IMR-90 (cell line): ENCODE measurements around the gene RBM7. TPM values are rescaled to one million over a fixed set of nuclear protein-coding genes. Genes with fewer than 3 reads are reported as not detected.

Experiments used
- ATAC-seq: fragments of 200-7000 bp; cut with Tn5 transposase; 2 replicates; pipeline ENCODE4 v1.9.1; 2020; ENCODE audit warnings: low read depth, mild to moderate bottlenecking, moderate library complexity
- BruUV-seq: library from RNA; stranded (reverse); fragments of 400-500 nt; replicated peaks from 2 replicates; lab custom pipeline; 2021; lab: Mats Ljungman, UMichigan
- CTCF ChIA-PET: fragments of 300-600 bp; formaldehyde crosslinking; extraction: SDS; loops from one replicate; lab custom pipeline; 2021; ENCODE audit warnings: antibody characterized with exemption; lab: Yijun Ruan, JAX
- POLR2A ChIA-PET: fragments of 300-600 bp; sonication (Branson Sonifier 250); formaldehyde crosslinking; loops from one replicate; lab custom pipeline; 2022; ENCODE audit warnings: antibody characterized with exemption; ENCODE audit not compliant: unreplicated experiment; lab: Charles Lee
- DNase-seq: peaks from one replicate; pipeline ENCODE4 v3.0.0; 2013
- H2AFZ ChIP-seq: replicated peaks from 2 replicates; pipeline ENCODE3; 2013; ENCODE audit warnings: low read length, mild to moderate bottlenecking; ENCODE audit not compliant: poor library complexity
- H2AK5ac ChIP-seq: 2 replicates; pipeline ENCODE4 v1.6.1; 2013; ENCODE audit warnings: low read depth, low read length, inconsistent platforms
- H2AK9ac ChIP-seq: replicated peaks from 2 replicates; pipeline ENCODE3; 2013; ENCODE audit warnings: mild to moderate bottlenecking, low read depth, low read length, moderate library complexity; ENCODE audit not compliant: poor library complexity
- H2BK120ac ChIP-seq: 2 replicates; pipeline ENCODE4 v1.6.1; 2013; ENCODE audit warnings: low read depth, low read length, inconsistent platforms
- H2BK15ac ChIP-seq: 3 replicates; pipeline ENCODE4 v1.6.1; 2013; ENCODE audit warnings: low read depth, low read length, inconsistent platforms
- H2BK20ac ChIP-seq: 2 replicates; pipeline ENCODE4 v1.6.1; 2013; ENCODE audit warnings: low read depth, mild to moderate bottlenecking, inconsistent platforms, low read length, moderate library complexity
- H2BK5ac ChIP-seq: 2 replicates; pipeline ENCODE4 v1.6.1; 2013; ENCODE audit warnings: mild to moderate bottlenecking, low read depth, low read length, inconsistent platforms; ENCODE audit not compliant: poor library complexity, severe bottlenecking
- H3K14ac ChIP-seq: replicated peaks from 2 replicates; pipeline ENCODE4 v1.6.1; 2013; ENCODE audit warnings: low read depth, low read length, inconsistent platforms
- H3K18ac ChIP-seq: 2 replicates; pipeline ENCODE4 v1.6.1; 2013; ENCODE audit warnings: low read depth, low read length, control low read depth
- H3K23ac ChIP-seq: 2 replicates; pipeline ENCODE4 v1.6.1; 2013; ENCODE audit warnings: low read depth, low read length, inconsistent platforms
- H3K27ac ChIP-seq: 2 replicates; pipeline ENCODE4 v1.5.1; 2013; ENCODE audit warnings: mild to moderate bottlenecking, control low read depth, low read length; ENCODE audit not compliant: insufficient read depth
- H3K27me3 ChIP-seq: 2 replicates; pipeline ENCODE4 v1.6.1; 2013; ENCODE audit warnings: low read length; ENCODE audit not compliant: control insufficient read depth, insufficient read depth
- H3K36me3 ChIP-seq: 2 replicates; pipeline ENCODE4 v1.6.1; 2013; ENCODE audit warnings: low read length, mixed read lengths; ENCODE audit not compliant: control insufficient read depth, insufficient read depth
- H3K4ac ChIP-seq: 2 replicates; pipeline ENCODE4 v1.6.1; 2013; ENCODE audit warnings: low read depth, low read length, inconsistent platforms
- H3K4me1 ChIP-seq: 2 replicates; pipeline ENCODE4 v1.6.1; 2013; ENCODE audit warnings: low read length, mixed read lengths; ENCODE audit not compliant: control insufficient read depth, insufficient read depth
- H3K4me2 ChIP-seq: 2 replicates; pipeline ENCODE4 v1.6.1; 2013; ENCODE audit warnings: low read depth, mild to moderate bottlenecking, control low read depth, low read length, moderate library complexity
- H3K4me3 ChIP-seq: 2 replicates; pipeline ENCODE4 v1.5.1; 2013; ENCODE audit warnings: low read depth, mild to moderate bottlenecking, control low read depth, low read length, moderate library complexity; ENCODE audit not compliant: insufficient read depth
- H3K56ac ChIP-seq: 2 replicates; pipeline ENCODE4 v1.6.1; 2013; ENCODE audit warnings: low read length, inconsistent platforms; ENCODE audit not compliant: insufficient read depth; ENCODE audit errors: extremely low read depth
- H3K79me1 ChIP-seq, 2 experiments: 2 replicates each; pipeline ENCODE4 v1.6.1; 2013; ENCODE audit warnings: low read length in 2 of 2, inconsistent platforms in 1 of 2, low read depth in 1 of 2
- H3K9ac ChIP-seq: 2 replicates; pipeline ENCODE4 v1.6.1; 2013; ENCODE audit warnings: low read depth, low read length, control low read depth
- H3K9me1 ChIP-seq: 2 replicates; pipeline ENCODE4 v1.6.1; 2013; ENCODE audit warnings: low read length, inconsistent platforms; ENCODE audit not compliant: insufficient read depth
- H3K9me3 ChIP-seq: 2 replicates; pipeline ENCODE4 v1.6.1; 2013; ENCODE audit warnings: low read length; ENCODE audit not compliant: control insufficient read depth, insufficient read depth
- H4K20me1 ChIP-seq: 2 replicates; pipeline ENCODE4 v1.6.1; 2013; ENCODE audit warnings: low read length, inconsistent platforms; ENCODE audit not compliant: insufficient read depth
- H4K5ac ChIP-seq: 2 replicates; pipeline ENCODE4 v1.6.1; 2013; ENCODE audit warnings: mild to moderate bottlenecking, low read depth, low read length, control low read depth
- H4K8ac ChIP-seq, 2 experiments: 2 replicates each; pipeline ENCODE4 v1.6.1; 2013; ENCODE audit warnings: low read depth in 2 of 2, low read length in 2 of 2, control low read depth in 1 of 2, inconsistent platforms in 1 of 2
- H4K91ac ChIP-seq: 2 replicates; pipeline ENCODE4 v1.6.1; 2013; ENCODE audit warnings: low read depth, low read length, inconsistent platforms; ENCODE audit not compliant: insufficient read depth
- BHLHE40 ChIP-seq: fragments of 150-350 bp; IDR thresholded peaks from 2 replicates; pipeline ENCODE4 v1.6.1; 2016; ENCODE audit warnings: mild to moderate bottlenecking, low read depth, low read length
- CEBPB ChIP-seq: IDR thresholded peaks from 2 replicates; pipeline ENCODE4 v1.6.1; 2012; ENCODE audit warnings: low read depth, low read length, improper control_type of control experiment
- CHD1 ChIP-seq: IDR thresholded peaks from 2 replicates; pipeline ENCODE4 v1.6.1; 2012; ENCODE audit warnings: low read depth, low read length, improper control_type of control experiment
- CTCF ChIP-seq: conservative IDR thresholded peaks from 2 replicates; pipeline ENCODE4 v1.5.1; 2012; ENCODE audit warnings: mild to moderate bottlenecking, low read depth, low read length, improper control_type of control experiment
- ELK1 ChIP-seq: fragments of 150-350 bp; IDR thresholded peaks from 2 replicates; pipeline ENCODE4 v1.6.1; 2016; ENCODE audit warnings: low read depth, mild to moderate bottlenecking, low read length, moderate library complexity, borderline replicate concordance
- FOS ChIP-seq: fragments of 150-350 bp; IDR thresholded peaks from 2 replicates; pipeline ENCODE4 v1.6.1; 2016; ENCODE audit warnings: low read depth, low read length
- MAFK ChIP-seq: IDR thresholded peaks from 2 replicates; pipeline ENCODE4 v1.6.1; 2012; ENCODE audit warnings: low read depth, low read length, improper control_type of control experiment
- MAZ ChIP-seq: IDR thresholded peaks from 2 replicates; pipeline ENCODE4 v1.6.1; 2012; ENCODE audit warnings: low read depth, mild to moderate bottlenecking, low read length, improper control_type of control experiment, moderate library complexity, borderline replicate concordance
- MXI1 ChIP-seq: IDR thresholded peaks from 2 replicates; pipeline ENCODE4 v1.6.1; 2012; ENCODE audit warnings: low read depth, mild to moderate bottlenecking, low read length, moderate library complexity, borderline replicate concordance
- NFE2L2 ChIP-seq: fragments of 150-350 bp; IDR thresholded peaks from 2 replicates; pipeline ENCODE4 v1.6.1; 2016; ENCODE audit warnings: low read depth, mild to moderate bottlenecking, low read length
- POLR2A ChIP-seq: IDR thresholded peaks from 2 replicates; pipeline ENCODE4 v1.6.1; 2012; ENCODE audit warnings: mild to moderate bottlenecking, low read depth, low read length
- RAD21 ChIP-seq: IDR thresholded peaks from 2 replicates; pipeline ENCODE4 v1.6.1; 2012; ENCODE audit warnings: low read length, improper control_type of control experiment
- RCOR1 ChIP-seq: IDR thresholded peaks from 2 replicates; pipeline ENCODE4 v1.6.1; 2012; ENCODE audit warnings: mild to moderate bottlenecking, low read length, improper control_type of control experiment; ENCODE audit not compliant: insufficient replicate concordance
- RFX5 ChIP-seq: IDR thresholded peaks from 2 replicates; pipeline ENCODE4 v1.8.0; 2012; ENCODE audit warnings: low read depth, mild to moderate bottlenecking, low read length, moderate library complexity
- SMC3 ChIP-seq: fragments of 150-350 bp; IDR thresholded peaks from 2 replicates; pipeline ENCODE4 v1.6.1; 2016; ENCODE audit warnings: low read depth, mild to moderate bottlenecking, antibody characterized with exemption, low read length, moderate library complexity
- USF2 ChIP-seq: fragments of 150-350 bp; IDR thresholded peaks from 2 replicates; pipeline ENCODE4 v1.6.1; 2017; ENCODE audit warnings: mild to moderate bottlenecking, antibody characterized with exemption, low read length, low read depth
- WGBS, 2 experiments: methylation state at CpG; one replicate each; pipeline versions ENCODE4 v1.1.5 to v1.1.7; 2013; ENCODE audit warnings: missing lambda C conversion rate in 2 of 2; ENCODE audit not compliant: insufficient read length in 1 of 2; ENCODE audit errors: extremely low coverage in 2 of 2; 5-methylcytosine and 5-hydroxymethylcytosine counted together
- dilution Hi-C: fragments of 300-500 bp; cut with HindIII; formaldehyde crosslinking; loops from one replicate; pipeline ENCODE4 v1.14.3; 2018; ENCODE audit warnings: low sequenced_read_pairs; ENCODE audit not compliant: unreplicated experiment
- in situ Hi-C: fragments of 300-500 bp; cut with MboI; formaldehyde crosslinking; loops from 3 replicates; pipeline ENCODE4 v1.14.3; 2019; ENCODE audit warnings: low sequenced_read_pairs, inconsistent platforms, mixed read lengths
- intact Hi-C: fragments of 100-400 bp; cut with micrococcal nuclease; formaldehyde crosslinking; loops from 2 replicates; pipeline ENCODE4 v1.10.0; 2022
- polyA plus RNA-seq, 3 experiments: library from polyadenylated mRNA; depleted of rRNA; stranded (reverse); fragments of >200 nt; gene quantifications; 2 replicates each; pipeline ENCODE4 v1.2.3, GENCODE V29; 2012; ENCODE audit warnings: low replicate concordance in 1 of 3
- total RNA-seq: library from RNA; depleted of rRNA; stranded (reverse); fragments of >200 nt; gene quantifications from 2 replicates; pipeline ENCODE4 v1.2.3, GENCODE V29; 2012

RBM7 gene
- total and polyA plus RNA-seq, 2 of the 4 experiments (the other 2 are of a cell fraction) = 27.8 to 111 TPM

GRCh38 chr11:114386545-114386944 is 13.9 kb upstream of the RBM7 start:
- Histone ChIP-seq H3K27ac (no peak overlapping the region), H3K14ac (no peak overlapping the region), H4K5ac (no peak overlapping the region), H3K9me3 (no peaks in the 10 kb centered on the region), H4K8ac (no peak overlapping the region), H2BK20ac (no peak overlapping the region), H3K56ac (no peak overlapping the region), H3K9ac (no peak overlapping the region), H3K4me3 (no peak overlapping the region), H2AFZ (no peak overlapping the region), H2BK5ac (no peak overlapping the region), H3K36me3 (no peaks in the 10 kb centered on the region), H2BK15ac (no peak overlapping the region), H3K9me1 (no peaks in the 10 kb centered on the region), H3K4ac (no peak overlapping the region), H3K4me2 (no peak overlapping the region), H3K27me3 (no peaks in the 10 kb centered on the region), H3K23ac (no peak overlapping the region), H3K18ac (no peak overlapping the region), H3K79me1 (no peaks in the 10 kb centered on the region), H4K91ac (no peak overlapping the region), H2BK120ac (no peak overlapping the region), H4K20me1 (no peaks in the 10 kb centered on the region), H2AK5ac (no peak overlapping the region), H3K4me1 (no peaks in the 10 kb centered on the region), H2AK9ac (no peak overlapping the region)
- ChIA-PET POLR2A (no interaction called here), CTCF (interaction anchor here (1.8 kb wide), 1 partner anchor 9 kb away, joined by 6 read pairs; no protein-coding TSS in a partner anchor)
- TF ChIP-seq USF2 (no peak), BHLHE40 (no peak), RAD21 (no peak), FOS (no peak), CEBPB (no peak), SMC3 (no peak), POLR2A (no peak), ELK1 (no peak), CTCF (no peak), NFE2L2 (no peak), CHD1 (no peak), MXI1 (no peak), MAFK (no peak), RCOR1 (no peak), MAZ (no peak), RFX5 (no peak)
- dilution Hi-C loops (no loop called here), intact Hi-C loops (no loop called here), in situ Hi-C loops (no loop called here)
- no TSS peak for BruUV-seq
- ATAC-seq = no peak
- no CpG with 5 or more reads among the region's 1 CpG for WGBS, 2 experiments
- no peak for DNase-seq
